T-helper 17 cell (primary cell): ENCODE measurements around the gene RTN4. TPM values are rescaled to one million over a fixed set of nuclear protein-coding genes. Genes with fewer than 3 reads are reported as not detected.
"Not testable (repeated sequence)": the region's sequence is repeated elsewhere in the genome, so short reads cannot be mapped to it uniquely, and the experiment has no call there.

Source experiments
- ATAC-seq: fragments of 150-1000 bp; cut with Tn5 transposase; 2 replicates; pipeline ENCODE4 v1.10.0; 2021; ENCODE audit warnings: mild to moderate bottlenecking, moderate library complexity
- DNase-seq, 3 donors: peaks; one replicate each; pipeline versions ENCODE4 v3.0.0 to v3.0.0-alpha.2; 2020 to 2021
- H3K9me3 ChIP-seq: one replicate; pipeline ENCODE4 v1.7.0; 2013; ENCODE audit warnings: low read length, mild to moderate bottlenecking; ENCODE audit not compliant: control insufficient read depth, poor library complexity, severe bottlenecking
- H3K27ac Mint-ChIP-seq: one replicate; pipeline ENCODE4 v1.8.0; 2022; ENCODE audit warnings: mild to moderate bottlenecking, moderate library complexity, mixed read lengths
- H3K27me3 Mint-ChIP-seq: one replicate; pipeline ENCODE4 v1.8.0; 2022; ENCODE audit warnings: mixed read lengths
- H3K36me3 Mint-ChIP-seq: one replicate; pipeline ENCODE4 v1.8.0; 2022; ENCODE audit warnings: low read depth, mixed read lengths
- H3K4me1 Mint-ChIP-seq: one replicate; pipeline ENCODE4 v1.8.0; 2022; ENCODE audit warnings: mild to moderate bottlenecking, mixed read lengths
- H3K4me3 Mint-ChIP-seq: one replicate; pipeline ENCODE4 v1.8.0; 2022; ENCODE audit warnings: mild to moderate bottlenecking, moderate library complexity, mixed read lengths
- total RNA-seq, 4 donors: library from RNA in 2 of 4; stranded (reverse) in 2 of 4; gene quantifications; one replicate each; pipeline ENCODE4 v1.2.3 and lab custom pipeline; 2022 to 2026

RTN4 gene
- total RNA-seq, 2 donors from 2014 or later: 92.7 to 114 TPM

GRCh38 chr2:55085113-55086040 is 35.1 kb upstream of the RTN4 start:
- H3K27me3 Mint-ChIP-seq: no peaks in the 10 kb centered on the region

GRCh38 chr2:55084641-55085040 is 34.4 kb upstream of the RTN4 start:
- peaks cover 3% of the 10 kb centered on the region for H3K9me3 ChIP-seq
- DNase-seq (no peak), ATAC-seq (no peak)
- Mint-ChIP-seq H3K27ac (no peak overlapping the region), H3K36me3 (no peaks in the 10 kb centered on the region), H3K4me1 (peaks cover 4% of the 10 kb centered on the region), H3K27me3 (no peaks in the 10 kb centered on the region), H3K4me3 (no peak overlapping the region)

More at GRCh38 chr2:55085113-55086040, 35.1 kb upstream of the RTN4 start:
- Mint-ChIP-seq H3K27ac (no peak overlapping the region), H3K4me1 (peaks cover 4% of the 10 kb centered on the region), H3K4me3 (no peak overlapping the region), H3K36me3 (no peaks in the 10 kb centered on the region)
- ATAC-seq: no peak
- H3K9me3 ChIP-seq: peaks cover 3% of the 10 kb centered on the region
- DNase-seq: no peak

GRCh38 chr2:55080204-55080738 is 30.0 kb upstream of the RTN4 start:
- Mint-ChIP-seq H3K36me3 (peaks cover 3% of the 10 kb centered on the region), H3K4me3 (no peak overlapping the region), H3K4me1 (peaks cover 2% of the 10 kb centered on the region), H3K27me3 (no peaks in the 10 kb centered on the region), H3K27ac (no peak overlapping the region)
- DNase-seq (no peak), ATAC-seq (no peak)
- no peaks in the 10 kb centered on the region for H3K9me3 ChIP-seq

DNA sequence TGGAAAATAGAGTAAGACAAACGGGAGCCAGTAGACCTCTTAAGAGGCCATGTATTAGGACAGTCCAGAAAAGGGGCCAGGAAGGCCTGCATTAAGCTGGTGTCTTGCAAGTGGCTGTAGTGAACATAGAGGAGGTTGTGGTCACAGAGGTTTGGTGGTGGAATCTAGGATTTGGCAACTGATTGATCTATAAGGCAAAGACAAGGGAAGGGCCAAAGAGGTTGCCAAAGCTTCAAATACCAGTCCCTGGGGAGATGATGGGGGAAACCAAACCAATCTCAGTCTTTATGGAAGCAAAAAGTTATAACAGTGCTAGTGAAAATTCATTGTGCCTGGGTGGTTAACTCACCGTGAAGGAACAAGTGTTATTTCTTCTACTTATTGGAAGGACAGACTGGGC is 28.7 kb upstream of the RTN4 start:
- peaks cover 2% of the 10 kb centered on the region for H3K4me1 Mint-ChIP-seq
- no peak for DNase-seq
- ATAC-seq: no peak
- H3K27me3 Mint-ChIP-seq: peaks cover 4% of the 10 kb centered on the region
- no peak overlapping the region for H3K27ac Mint-ChIP-seq
- H3K9me3 ChIP-seq: no peaks in the 10 kb centered on the region
- H3K4me3 Mint-ChIP-seq: no peak overlapping the region
- H3K36me3 Mint-ChIP-seq: peaks cover 3% of the 10 kb centered on the region

- Mint-ChIP-seq H3K4me3 (no peak overlapping the region), H3K4me1 (no peaks in the 10 kb centered on the region), H3K27me3 (peaks cover 12% of the 10 kb centered on the region), H3K27ac (no peak overlapping the region), H3K36me3 (peaks cover 3% of the 10 kb centered on the region)
- H3K9me3 ChIP-seq: no peaks in the 10 kb centered on the region
- no peak for ATAC-seq
- DNase-seq: no peak
Measured at GRCh38 chr2:55076721-55077120, 26.5 kb upstream of the RTN4 start.

DNA sequence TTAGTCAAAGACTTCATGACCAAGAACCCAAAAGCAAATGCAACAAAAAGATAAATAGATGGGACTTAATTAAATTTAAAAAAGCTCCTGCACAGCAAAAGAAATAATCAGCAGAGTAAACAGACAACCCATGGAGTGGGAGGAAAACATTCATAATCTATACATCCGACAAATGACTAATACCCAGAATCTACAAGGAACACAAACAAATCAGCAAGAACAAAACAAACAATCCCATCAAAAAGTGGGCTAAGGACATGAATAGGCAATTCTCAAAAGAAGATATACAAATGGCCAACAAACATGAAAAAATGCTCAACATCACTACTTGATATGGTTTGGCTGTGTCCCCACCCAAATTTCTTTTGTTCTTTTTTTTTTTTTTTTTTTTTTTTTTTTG is 25.8 kb upstream of the RTN4 start:
- H3K4me1 Mint-ChIP-seq, H3K36me3 Mint-ChIP-seq, H3K4me3 Mint-ChIP-seq, H3K27ac Mint-ChIP-seq, DNase-seq, H3K9me3 ChIP-seq, ATAC-seq: not testable (repeated sequence)
- H3K27me3 Mint-ChIP-seq: peaks cover 12% of the 10 kb centered on the region

DNA sequence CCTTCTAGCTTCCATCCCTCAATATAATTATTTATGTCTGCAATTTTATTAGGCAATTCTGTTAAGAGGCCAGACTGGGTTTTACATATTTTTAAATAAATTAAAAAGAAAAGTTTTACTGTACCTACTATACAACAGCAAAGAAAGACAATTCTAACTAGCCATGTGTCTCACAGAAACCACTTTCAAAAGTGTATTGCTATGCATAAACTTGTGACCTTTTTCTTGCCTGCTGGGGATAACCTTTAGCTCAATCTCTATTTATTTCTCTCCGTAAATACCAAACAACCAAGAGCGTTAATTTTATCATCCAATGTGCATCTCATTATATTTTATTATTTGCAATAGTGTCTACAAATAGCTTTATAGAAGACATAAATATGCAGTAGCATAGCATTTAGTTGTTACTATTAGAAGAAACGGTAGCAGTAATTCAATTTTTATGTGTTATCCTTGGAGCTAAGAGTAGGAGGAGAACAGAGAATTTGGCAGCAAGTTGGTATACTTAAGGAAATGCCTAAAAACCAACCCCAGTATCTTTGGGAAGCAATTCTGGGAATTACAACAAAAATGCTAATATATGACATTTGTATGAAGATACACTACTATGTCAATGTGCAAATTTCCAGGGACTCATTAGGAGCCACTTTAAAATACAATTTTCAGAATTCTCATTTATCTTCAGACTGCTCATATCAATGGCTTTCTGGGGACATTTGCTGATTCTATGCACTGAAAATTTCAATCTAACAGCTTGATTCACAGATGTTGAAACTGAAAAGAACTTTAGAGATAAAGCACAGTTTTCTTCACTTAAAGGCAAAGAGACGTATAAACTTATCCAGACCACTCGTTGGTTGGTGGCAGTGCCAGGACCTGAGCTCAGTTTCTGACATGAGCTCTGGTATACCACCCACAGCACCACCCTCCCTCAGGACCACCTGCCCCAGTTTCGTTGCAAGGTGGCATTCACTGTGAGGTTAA is 23.0 kb upstream of the RTN4 start:
- no peak overlapping the region for H3K27ac Mint-ChIP-seq
- no peak overlapping the region for H3K4me3 Mint-ChIP-seq
- H3K4me1 Mint-ChIP-seq: no peaks in the 10 kb centered on the region
- peaks cover 12% of the 10 kb centered on the region for H3K27me3 Mint-ChIP-seq
- no peaks in the 10 kb centered on the region for H3K9me3 ChIP-seq
- ATAC-seq: no peak
- peaks cover 3% of the 10 kb centered on the region for H3K36me3 Mint-ChIP-seq
- no peak for DNase-seq

DNA sequence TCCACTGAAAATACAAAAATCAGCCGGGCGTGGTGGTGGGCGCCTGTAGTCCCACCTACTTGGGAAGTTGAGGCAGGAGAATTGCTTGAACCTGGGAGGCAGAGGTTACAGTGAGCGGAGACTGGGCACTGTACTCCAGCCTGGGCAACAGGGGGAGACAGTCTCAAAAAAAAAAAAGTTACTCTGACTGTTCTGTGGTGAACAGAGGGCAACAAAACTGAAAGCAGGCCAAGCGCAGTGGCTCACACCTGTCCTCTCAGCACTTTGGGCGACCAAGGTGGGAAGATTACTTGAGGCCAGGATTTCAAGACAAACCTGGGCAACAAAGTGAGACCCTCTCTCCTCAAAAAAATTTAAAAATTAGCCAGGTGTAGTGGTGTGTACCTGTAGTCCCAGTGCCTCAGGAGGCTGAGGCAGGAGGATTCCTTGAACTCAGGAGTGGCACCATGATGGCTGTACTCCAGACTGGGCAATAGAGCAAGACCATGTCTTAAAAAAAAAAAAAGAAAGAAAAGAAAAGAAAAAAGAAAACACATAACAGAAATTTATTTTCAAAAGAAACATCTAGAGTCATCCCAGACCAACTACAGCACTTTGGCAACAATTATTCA is 13.6 kb upstream of the RTN4 start:
- ATAC-seq (peak; percentile 51), DNase-seq (no peak)
- Mint-ChIP-seq H3K4me1 (peaks cover 4% of the 10 kb centered on the region), H3K27me3 (no peaks in the 10 kb centered on the region), H3K27ac (peak overlapping the region; percentile 85), H3K4me3 (peak overlapping the region; percentile 22), H3K36me3 (no peaks in the 10 kb centered on the region)
- H3K9me3 ChIP-seq: no peaks in the 10 kb centered on the region

- Mint-ChIP-seq H3K36me3 (no peaks in the 10 kb centered on the region), H3K4me1 (peaks cover 4% of the 10 kb centered on the region), H3K27me3 (no peaks in the 10 kb centered on the region), H3K27ac (peak overlapping the region; percentile 85), H3K4me3 (peak overlapping the region; percentile 22)
- no peaks in the 10 kb centered on the region for H3K9me3 ChIP-seq
- DNase-seq (peak in 2 of 3 donors; percentile 14 to 16), ATAC-seq (peak; percentile 97)
Measured at GRCh38 chr2:55063226-55063625, 13.0 kb upstream of the RTN4 start.

DNA sequence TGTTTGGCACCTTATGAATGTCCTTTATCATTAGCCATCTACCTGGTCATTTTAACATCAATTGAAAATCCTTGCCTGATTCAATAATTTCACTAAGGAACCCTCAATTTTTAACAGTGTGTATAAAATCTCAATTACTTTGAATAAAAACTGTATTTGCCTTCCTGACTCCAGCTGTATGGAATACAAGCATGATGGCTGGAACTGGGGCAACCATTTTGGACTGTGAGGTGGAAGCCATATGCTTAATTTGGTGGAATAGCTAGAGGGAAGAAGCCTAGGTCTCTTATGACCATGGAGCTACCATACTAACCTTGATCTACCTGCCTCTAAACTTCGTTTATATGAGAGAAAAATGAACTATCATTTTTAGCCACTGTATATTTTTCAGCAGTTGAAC is 12.5 kb upstream of the RTN4 start:
- Mint-ChIP-seq H3K36me3 (no peaks in the 10 kb centered on the region), H3K4me1 (peaks cover 4% of the 10 kb centered on the region), H3K4me3 (no peak overlapping the region), H3K27me3 (no peaks in the 10 kb centered on the region), H3K27ac (peak overlapping the region; percentile 85)
- peak; percentile 18 for ATAC-seq
- no peaks in the 10 kb centered on the region for H3K9me3 ChIP-seq
- DNase-seq: no peak

DNA sequence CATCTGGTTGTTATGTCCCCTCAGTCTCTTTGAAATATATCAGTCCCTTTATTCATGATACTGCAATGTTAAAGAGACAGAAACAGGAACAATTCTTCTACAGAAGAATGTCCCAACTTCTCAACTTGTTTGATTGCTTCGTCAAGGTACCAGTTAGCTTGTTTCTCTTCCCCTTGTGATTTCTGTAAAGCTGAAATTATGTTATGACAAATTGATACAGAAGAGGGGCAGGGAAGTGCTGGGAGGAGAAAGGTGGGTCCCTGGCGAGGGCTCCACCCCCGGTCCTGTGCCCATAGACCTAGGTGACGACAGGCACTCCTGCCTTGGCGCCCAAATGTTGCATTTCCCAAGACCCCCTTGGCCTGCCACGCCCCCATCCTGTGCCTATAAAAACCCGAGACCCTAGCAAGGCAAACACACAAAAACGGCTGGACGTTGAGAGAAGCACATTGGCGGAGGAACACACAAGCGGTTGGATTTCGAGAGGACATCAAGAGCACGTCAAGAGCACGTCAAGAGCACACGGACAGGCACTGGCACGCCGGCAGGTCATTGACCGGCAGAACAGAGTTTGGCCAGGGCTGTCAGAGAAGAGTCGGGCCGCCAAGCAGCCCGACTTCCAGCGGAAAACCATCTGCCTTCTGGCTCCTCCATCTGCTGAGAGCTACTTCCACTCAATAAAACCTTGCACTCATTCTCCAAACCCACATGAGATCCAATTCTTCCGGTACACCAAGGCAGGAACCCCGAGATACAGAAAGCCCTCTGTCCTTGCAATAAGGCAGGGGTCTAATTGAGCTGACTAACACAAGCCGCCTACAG is 11.5 kb upstream of the RTN4 start:
- Mint-ChIP-seq H3K36me3 (no peaks in the 10 kb centered on the region), H3K27ac (peak overlapping the region; percentile 85), H3K27me3 (no peaks in the 10 kb centered on the region), H3K4me3 (no peak overlapping the region), H3K4me1 (peaks cover 4% of the 10 kb centered on the region)
- DNase-seq (no peak), ATAC-seq (no peak)
- no peaks in the 10 kb centered on the region for H3K9me3 ChIP-seq

GRCh38 chr2:55059793-55060192 is 9.5 kb upstream of the RTN4 start:
- no peaks in the 10 kb centered on the region for H3K27me3 Mint-ChIP-seq
- ATAC-seq (no peak), DNase-seq (no peak)
- no peaks in the 10 kb centered on the region for H3K9me3 ChIP-seq
- H3K36me3 Mint-ChIP-seq: no peaks in the 10 kb centered on the region
- no peak overlapping the region for H3K27ac Mint-ChIP-seq
- no peak overlapping the region for H3K4me3 Mint-ChIP-seq
- H3K4me1 Mint-ChIP-seq: peaks cover 7% of the 10 kb centered on the region
